ENCODE results near the gene PAIP2. TPM values are rescaled to one million over a fixed set of nuclear protein-coding genes. Genes with fewer than 3 reads are reported as not detected.
"Not testable (repeated sequence)": the region's sequence is repeated elsewhere in the genome, so short reads cannot be mapped to it uniquely, and the experiment has no call there.

Gene PAIP2
- polyA plus RNA-seq, 10 donors, result 111 to 133 (median 119) TPM

GRCh38 chr5:139310715-139311186 lies 30.9 kb upstream of the PAIP2 start:
- not testable (repeated sequence) for DNase-seq

- no peak for DNase-seq
Measured at GRCh38 chr5:139312075-139312474, 29.6 kb upstream of the PAIP2 start.

GRCh38 chr5:139314276-139314675 lies 27.4 kb upstream of the PAIP2 start:
- no peak for DNase-seq

- DNase-seq, result no peak
Measured at GRCh38 chr5:139315056-139315615, 26.5 kb upstream of the PAIP2 start.

- DNase-seq, result no peak
Measured at GRCh38 chr5:139335811-139336210, 5.8 kb upstream of the PAIP2 start.

GRCh38 chr5:139340051-139340450 lies 1.6 kb upstream of the PAIP2 start:
- no peak for DNase-seq

GRCh38 chr5:139341187-139341688 lies 416 bp upstream of the PAIP2 start:
- no peak for DNase-seq

- DNase-seq, result no peak
Measured at GRCh38 chr5:139342423-139342723, 719 bp downstream of the PAIP2 start.

- DNase-seq, result no peak
Measured at GRCh38 chr5:139343476-139343875, 1.8 kb downstream of the PAIP2 start.

GRCh38 chr5:139344177-139344576 lies 2.5 kb downstream of the PAIP2 start:
- DNase-seq, result no peak

- not testable (repeated sequence) for DNase-seq
Measured at GRCh38 chr5:139345442-139345841, 3.8 kb downstream of the PAIP2 start.

GRCh38 chr5:139347863-139348262 lies 6.2 kb downstream of the PAIP2 start:
- not testable (repeated sequence) for DNase-seq

- DNase-seq, result no peak
Measured at GRCh38 chr5:139354186-139354585, 12.5 kb downstream of the PAIP2 start.

- not testable (repeated sequence) for DNase-seq
Measured at GRCh38 chr5:139355900-139356299, 14.2 kb downstream of the PAIP2 start.

GRCh38 chr5:139358064-139358463 lies 16.4 kb downstream of the PAIP2 start:
- DNase-seq, result no peak

GRCh38 chr5:139360384-139360783 lies 18.7 kb downstream of the PAIP2 start:
- DNase-seq, result no peak

GRCh38 chr5:139361835-139362429 lies 20.3 kb downstream of the PAIP2 start:
- DNase-seq, result no peak

GRCh38 chr5:139363937-139364336 lies 22.3 kb downstream of the PAIP2 start:
- DNase-seq, result no peak

- no peak for DNase-seq
Measured at GRCh38 chr5:139364466-139364865, 22.8 kb downstream of the PAIP2 start.

- no peak for DNase-seq
Measured at GRCh38 chr5:139368613-139369012, 27.0 kb downstream of the PAIP2 start.

- DNase-seq, result no peak
Measured at GRCh38 chr5:139369181-139369580, 27.5 kb downstream of the PAIP2 start.

- no peak for DNase-seq
Measured at GRCh38 chr5:139371482-139372435, 30.1 kb downstream of the PAIP2 start.

GRCh38 chr5:139374909-139375308 lies 33.3 kb downstream of the PAIP2 start:
- DNase-seq, result no peak

All from muscle of back (tissue), 11 donors.